IPS-20b (cell line): ENCODE measurements around the gene ATP2B3.

ENCODE experiments used
- H3K27ac ChIP-seq: one replicate; pipeline ENCODE4 v1.5.1; 2013; ENCODE audit warnings: low read length
- H3K27me3 ChIP-seq: 2 replicates; pipeline ENCODE4 v1.6.1; 2013; ENCODE audit warnings: mild to moderate bottlenecking, low read length, inconsistent platforms; ENCODE audit not compliant: insufficient read depth
- H3K36me3 ChIP-seq: 2 replicates; pipeline ENCODE4 v1.6.1; 2013; ENCODE audit warnings: low read depth, mild to moderate bottlenecking, inconsistent platforms, low read length, moderate library complexity; ENCODE audit not compliant: insufficient read depth
- H3K4me1 ChIP-seq: 2 replicates; pipeline ENCODE4 v1.6.1; 2013; ENCODE audit warnings: mild to moderate bottlenecking, control low read depth, inconsistent platforms, low read length, moderate library complexity; ENCODE audit not compliant: insufficient read depth
- H3K4me3 ChIP-seq: 2 replicates; pipeline ENCODE4 v1.5.1; 2013; ENCODE audit warnings: mild to moderate bottlenecking, low read length, inconsistent platforms
- H3K9ac ChIP-seq: 2 replicates; pipeline ENCODE4 v1.6.1; 2013; ENCODE audit warnings: low read depth, mild to moderate bottlenecking, inconsistent platforms, low read length, moderate library complexity
- H3K9me3 ChIP-seq: 2 replicates; pipeline ENCODE4 v1.6.1; 2013; ENCODE audit warnings: mild to moderate bottlenecking, low read depth, low read length, inconsistent platforms; ENCODE audit not compliant: insufficient read depth

ATP2B3 gene

DNA sequence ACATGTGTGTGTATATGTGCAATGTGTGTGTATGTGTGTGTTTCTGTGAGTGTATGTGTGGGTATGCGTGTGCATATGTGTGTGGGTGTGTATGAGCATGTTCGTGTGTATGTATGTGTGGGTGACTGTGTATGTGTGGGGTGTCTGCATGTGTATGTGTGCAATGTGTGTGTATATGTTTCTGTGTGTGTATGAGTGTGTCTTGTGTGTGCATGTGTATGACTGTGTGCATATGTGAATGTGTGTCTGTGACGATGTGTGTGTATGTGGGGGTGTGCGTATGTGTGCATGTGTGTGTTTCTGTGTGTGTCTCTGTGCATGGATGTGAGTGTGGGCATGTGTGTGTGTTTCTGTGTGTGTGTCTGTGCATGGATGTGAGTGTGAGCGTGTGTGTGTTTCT lies 4.2 kb upstream of the ATP2B3 start:
- Histone ChIP-seq H3K27ac (no peak overlapping the region), H3K36me3 (no peaks in the 10 kb centered on the region), H3K9ac (no peak overlapping the region)

DNA sequence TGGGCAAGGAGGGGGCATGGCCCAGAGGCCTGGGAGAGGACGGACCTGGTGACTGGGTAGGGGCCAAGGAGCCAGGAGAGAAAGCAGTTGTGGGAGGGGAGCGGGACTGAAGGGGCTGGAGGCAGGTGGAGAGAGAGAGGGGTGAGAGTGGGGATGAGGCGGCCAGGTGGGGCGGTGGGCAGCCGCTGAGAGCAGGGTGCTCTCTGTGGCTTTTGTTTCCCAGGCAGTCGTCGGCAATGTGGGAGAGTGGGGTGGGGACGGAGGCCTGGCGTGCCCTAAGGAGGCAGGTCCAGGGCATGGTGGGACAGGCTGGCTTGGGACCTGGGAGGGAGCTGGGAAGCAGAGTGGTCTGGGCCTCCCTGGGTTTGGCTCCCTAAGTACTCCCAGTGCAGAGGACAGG lies 3.2 kb upstream of the ATP2B3 start:
- no peak overlapping the region for H3K9ac ChIP-seq
- H3K27ac ChIP-seq = no peak overlapping the region
- no peaks in the 10 kb centered on the region for H3K36me3 ChIP-seq
- no peaks in the 10 kb centered on the region for H3K9me3 ChIP-seq
- peaks cover 38% of the 10 kb centered on the region for H3K27me3 ChIP-seq
- H3K4me1 ChIP-seq = no peaks in the 10 kb centered on the region
- H3K4me3 ChIP-seq = no peak overlapping the region

More for the DNA sequence above, 4.2 kb upstream of the ATP2B3 start:
- Histone ChIP-seq H3K27me3 (peaks cover 29% of the 10 kb centered on the region), H3K4me3 (no peak overlapping the region), H3K4me1 (no peaks in the 10 kb centered on the region), H3K9me3 (no peaks in the 10 kb centered on the region)

DNA sequence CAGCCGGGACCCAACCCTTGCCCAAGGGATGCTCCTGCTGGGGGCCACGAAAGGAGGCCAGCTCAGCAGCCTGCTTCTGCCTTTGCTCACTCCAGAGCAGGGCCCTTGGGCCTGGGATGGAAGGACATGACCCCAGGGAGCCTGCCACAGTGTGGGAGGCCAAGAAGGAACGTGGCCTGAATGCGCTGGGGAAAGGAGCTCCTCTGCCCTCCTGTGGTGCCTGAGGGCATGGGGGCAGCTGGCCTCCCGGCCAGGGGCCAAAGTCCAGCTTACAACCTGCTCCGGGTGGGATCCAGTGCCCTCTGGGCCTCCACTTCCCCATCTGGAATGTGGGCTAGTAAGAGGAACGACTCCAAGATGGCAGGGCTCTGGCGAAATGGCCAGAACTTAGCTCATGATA lies 2.0 kb upstream of the ATP2B3 start:
- no peak overlapping the region for H3K9ac ChIP-seq
- H3K4me3 ChIP-seq = no peak overlapping the region
- H3K36me3 ChIP-seq = no peaks in the 10 kb centered on the region
- H3K4me1 ChIP-seq = no peaks in the 10 kb centered on the region
- no peaks in the 10 kb centered on the region for H3K9me3 ChIP-seq
- no peak overlapping the region for H3K27ac ChIP-seq
- peaks cover 48% of the 10 kb centered on the region for H3K27me3 ChIP-seq

DNA sequence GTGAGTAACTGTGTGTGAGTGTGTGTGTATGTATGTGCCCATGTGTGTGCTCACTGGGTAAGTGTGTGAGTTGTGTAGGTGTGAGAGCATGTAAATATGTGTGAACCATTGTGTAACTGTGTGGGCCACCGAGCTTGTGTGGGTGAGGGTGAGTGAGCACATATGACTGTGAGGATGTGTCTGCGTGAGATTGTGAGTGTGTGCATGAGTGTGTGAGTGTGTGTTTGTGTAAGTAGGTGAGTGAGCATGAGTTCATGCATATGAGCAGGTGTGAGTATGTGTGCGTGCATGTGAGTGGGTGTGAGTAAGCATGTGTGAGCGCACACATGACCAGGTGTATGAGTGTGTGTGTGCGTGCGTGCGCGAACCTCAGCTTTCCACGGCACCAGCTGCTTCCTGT lies 1.4 kb upstream of the ATP2B3 start:
- Histone ChIP-seq H3K4me1 (no peaks in the 10 kb centered on the region), H3K27ac (no peak overlapping the region), H3K4me3 (no peak overlapping the region), H3K9me3 (no peaks in the 10 kb centered on the region), H3K9ac (no peak overlapping the region), H3K27me3 (peaks cover 54% of the 10 kb centered on the region), H3K36me3 (no peaks in the 10 kb centered on the region)

DNA sequence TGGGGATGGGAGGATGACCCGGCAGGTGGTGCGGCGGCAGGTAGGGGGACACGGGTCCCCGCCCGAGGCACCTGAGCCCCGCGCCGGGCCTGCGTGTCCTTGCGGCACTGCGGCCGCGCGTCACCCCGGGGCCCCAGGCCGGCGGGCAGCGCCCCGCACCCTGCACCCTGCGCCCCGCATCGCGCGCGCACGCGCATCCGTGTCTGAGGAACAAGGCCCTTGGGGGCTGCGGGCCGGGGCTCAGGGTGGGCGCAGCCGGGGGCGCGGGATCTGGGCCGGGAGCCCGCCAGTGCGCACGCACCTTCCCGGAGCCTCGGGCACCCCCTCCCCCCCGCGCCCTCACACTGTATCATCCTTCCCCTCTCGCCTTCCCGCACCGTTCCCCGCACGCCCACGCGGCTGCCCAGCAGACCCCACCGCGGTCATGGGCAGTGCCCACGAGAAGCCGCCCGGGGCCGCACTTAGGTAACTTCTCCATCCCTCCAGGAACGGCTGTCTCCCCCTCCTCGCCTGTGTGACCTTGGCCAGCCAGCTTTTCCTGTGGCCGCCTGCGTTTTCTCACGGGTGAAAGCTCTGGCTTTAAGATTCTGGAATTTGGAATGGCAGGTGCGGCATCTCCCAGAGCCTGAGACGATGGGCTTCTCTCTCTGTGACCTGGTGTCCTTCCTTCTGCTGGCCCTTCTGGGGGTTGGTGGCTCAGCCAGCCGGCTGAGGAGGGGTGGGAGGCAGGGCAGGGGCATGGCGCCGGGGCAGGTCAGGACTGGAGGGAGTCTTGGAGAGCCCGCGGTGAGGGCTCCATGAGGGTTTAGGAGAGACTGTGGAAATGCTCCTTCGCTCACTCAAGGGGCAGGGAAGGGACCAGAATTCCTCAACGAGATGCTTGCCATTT lies 748 bp downstream of the ATP2B3 start:
- H3K4me3 ChIP-seq = peak overlapping the region; percentile 45; the same call in 1 of the 2 replicates
- H3K4me1 ChIP-seq = no peaks in the 10 kb centered on the region
- no peaks in the 10 kb centered on the region for H3K36me3 ChIP-seq
- no peak overlapping the region for H3K27ac ChIP-seq
- no peaks in the 10 kb centered on the region for H3K9me3 ChIP-seq
- peaks cover 65% of the 10 kb centered on the region for H3K27me3 ChIP-seq
- no peak overlapping the region for H3K9ac ChIP-seq

DNA sequence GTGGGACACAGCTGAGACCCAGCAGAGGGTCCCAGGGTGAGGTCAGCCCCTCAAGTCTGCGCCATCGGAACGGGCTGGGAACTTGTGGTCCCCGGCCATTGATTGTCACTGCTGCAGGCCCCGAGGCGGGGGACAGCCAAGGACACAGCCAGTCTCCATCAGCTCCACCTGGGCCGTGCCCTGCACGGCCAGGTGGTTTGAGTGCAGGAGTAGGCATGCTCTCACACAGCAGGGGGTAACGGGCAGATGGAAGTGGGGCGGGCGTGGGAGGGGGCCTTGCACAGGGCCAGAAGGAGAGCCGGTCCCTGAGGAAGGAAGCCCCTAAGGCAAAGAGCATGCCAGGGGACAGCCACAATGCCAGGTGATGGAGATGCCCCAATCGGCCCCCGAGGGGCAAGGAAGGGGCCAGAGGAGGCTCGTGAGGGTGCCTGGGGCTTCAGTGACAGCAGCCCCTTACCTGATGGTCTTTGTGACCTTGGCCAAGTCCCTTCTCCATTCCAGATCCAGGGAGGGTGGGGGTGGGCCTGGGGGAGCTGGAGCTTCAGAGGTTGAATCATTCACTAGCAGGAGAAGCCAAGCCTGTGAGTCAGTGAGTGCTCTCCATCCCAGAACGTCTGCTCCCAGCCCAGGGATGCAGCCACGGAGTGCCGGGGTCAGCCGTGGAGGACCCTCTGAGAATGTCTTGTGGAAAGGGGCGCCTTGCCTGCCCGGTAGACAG lies 2.3 kb downstream of the ATP2B3 start:
- Histone ChIP-seq H3K36me3 (no peaks in the 10 kb centered on the region), H3K9ac (no peak overlapping the region), H3K4me1 (no peaks in the 10 kb centered on the region), H3K9me3 (no peaks in the 10 kb centered on the region), H3K27me3 (peaks cover 65% of the 10 kb centered on the region), H3K4me3 (no peak overlapping the region), H3K27ac (no peak overlapping the region)

DNA sequence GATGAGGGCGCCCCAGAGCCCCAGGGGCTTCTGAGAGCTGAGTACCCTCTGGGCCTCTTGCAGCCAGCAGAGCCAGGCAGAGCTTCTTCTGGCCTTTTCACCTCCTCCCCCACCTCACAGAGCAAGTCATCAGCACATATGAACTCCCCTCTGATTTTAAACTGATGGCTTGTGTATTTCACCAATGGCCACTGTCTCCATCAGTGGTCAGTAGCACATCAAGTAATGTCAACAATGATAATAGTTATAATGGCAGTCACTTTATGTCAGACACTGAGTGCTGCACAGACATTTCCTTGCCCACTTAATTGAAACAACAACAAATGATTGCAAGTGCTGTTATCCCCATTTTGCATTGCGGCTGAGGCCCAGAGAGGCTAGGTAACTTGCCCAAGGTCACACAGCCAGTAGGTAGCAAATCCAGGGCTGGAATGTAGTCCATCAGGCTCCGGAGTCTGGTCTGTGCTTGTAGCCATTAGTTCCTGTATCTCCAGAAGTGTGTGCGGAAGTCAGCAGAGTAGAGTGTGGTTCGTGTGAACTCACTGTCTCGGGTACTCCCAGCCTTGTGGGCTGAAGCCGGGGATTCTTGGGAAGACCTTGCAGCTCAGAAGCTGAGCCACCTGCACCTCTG lies 3.0 kb downstream of the ATP2B3 start:
- Histone ChIP-seq H3K27ac (no peak overlapping the region), H3K4me1 (no peaks in the 10 kb centered on the region), H3K9ac (no peak overlapping the region), H3K27me3 (peaks cover 65% of the 10 kb centered on the region), H3K9me3 (no peaks in the 10 kb centered on the region), H3K36me3 (no peaks in the 10 kb centered on the region), H3K4me3 (no peak overlapping the region)

DNA sequence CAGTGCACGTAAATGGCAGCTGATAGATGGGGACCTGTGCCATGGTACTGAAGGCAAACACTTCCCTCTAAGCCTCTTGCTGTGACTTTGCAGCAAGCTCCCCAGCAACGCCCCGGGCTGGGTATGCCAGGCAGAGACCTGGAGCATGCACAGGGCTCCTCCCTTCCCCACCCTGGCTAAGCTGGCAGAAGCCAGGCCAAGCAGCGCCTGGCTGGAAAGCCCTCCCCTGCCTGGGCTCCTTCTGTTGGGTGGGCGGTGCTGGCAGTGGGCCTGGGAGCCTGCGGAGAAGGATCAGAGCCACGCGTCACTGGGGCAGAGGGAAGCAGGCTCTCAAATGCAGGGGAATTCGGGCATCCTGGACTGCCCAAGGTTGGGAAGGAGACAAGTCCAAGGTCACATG lies 3.6 kb downstream of the ATP2B3 start:
- Histone ChIP-seq H3K9me3 (no peaks in the 10 kb centered on the region), H3K4me1 (no peaks in the 10 kb centered on the region), H3K9ac (no peak overlapping the region), H3K27me3 (peaks cover 58% of the 10 kb centered on the region), H3K27ac (no peak overlapping the region), H3K4me3 (no peak overlapping the region), H3K36me3 (no peaks in the 10 kb centered on the region)

DNA sequence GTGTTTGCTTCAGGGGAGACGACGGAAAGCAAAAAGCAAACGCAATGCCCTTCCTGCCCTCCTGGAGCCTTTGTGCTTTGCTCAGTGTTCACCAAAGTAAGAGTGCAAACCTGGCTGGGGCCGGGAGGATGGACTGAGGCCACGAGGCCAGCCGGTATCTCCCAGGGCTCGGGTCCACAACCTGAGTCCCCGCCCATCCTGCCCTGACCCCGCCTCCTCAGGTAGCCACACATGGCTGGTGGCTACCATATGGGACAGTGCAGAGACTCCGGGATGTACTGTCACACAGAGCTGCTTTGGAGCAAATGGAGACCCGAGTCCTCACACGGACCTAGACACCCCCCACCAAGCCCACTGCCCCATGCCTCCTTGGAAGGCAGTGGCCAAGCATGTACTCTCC lies 4.8 kb downstream of the ATP2B3 start:
- Histone ChIP-seq H3K9ac (no peak overlapping the region), H3K4me3 (no peak overlapping the region), H3K27me3 (peaks cover 46% of the 10 kb centered on the region), H3K36me3 (no peaks in the 10 kb centered on the region), H3K9me3 (no peaks in the 10 kb centered on the region), H3K4me1 (no peaks in the 10 kb centered on the region), H3K27ac (no peak overlapping the region)

DNA sequence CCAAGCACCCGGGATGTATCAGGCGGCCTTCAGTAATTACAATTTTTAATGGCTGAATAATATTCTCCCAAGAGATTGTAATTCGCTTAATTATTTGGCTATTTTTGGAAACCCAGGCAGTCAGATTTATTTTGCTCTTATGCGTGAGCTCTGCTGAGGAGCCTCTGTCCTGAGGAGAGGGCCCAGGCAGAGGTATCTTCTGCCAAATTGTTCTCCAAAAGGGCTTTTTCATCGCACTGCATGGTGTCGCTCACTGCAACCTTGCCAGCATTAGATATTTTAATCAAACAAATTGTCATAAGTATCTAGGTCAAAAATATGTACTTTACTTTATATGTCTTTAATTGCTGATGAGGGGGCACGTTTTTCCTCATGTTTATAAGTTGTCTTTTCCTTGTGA lies 5.8 kb downstream of the ATP2B3 start:
- H3K4me1 ChIP-seq = no peaks in the 10 kb centered on the region
- no peaks in the 10 kb centered on the region for H3K9me3 ChIP-seq
- H3K9ac ChIP-seq = no peak overlapping the region
- no peak overlapping the region for H3K4me3 ChIP-seq
- no peak overlapping the region for H3K27ac ChIP-seq
- H3K27me3 ChIP-seq = peaks cover 37% of the 10 kb centered on the region
- H3K36me3 ChIP-seq = no peaks in the 10 kb centered on the region

DNA sequence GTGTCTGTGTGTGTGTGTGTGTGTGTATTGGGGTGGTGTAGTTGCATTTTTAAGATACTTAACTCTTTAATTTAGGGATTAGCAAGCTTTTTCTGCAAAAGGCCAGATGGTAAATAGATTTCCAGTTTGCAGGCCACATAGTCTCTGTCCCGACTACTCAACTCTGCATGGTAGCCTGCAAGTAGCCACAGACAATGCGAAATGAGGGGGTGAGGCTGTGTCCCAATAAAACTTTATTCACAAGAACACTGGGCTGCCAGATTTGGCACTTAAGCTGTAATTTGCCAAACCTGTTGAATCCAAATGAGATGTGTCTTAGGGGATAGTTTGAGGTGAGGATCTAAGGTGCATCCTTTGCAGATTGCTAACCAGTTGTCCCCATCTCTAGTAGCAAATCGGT lies 6.8 kb downstream of the ATP2B3 start:
- Histone ChIP-seq H3K9ac (no peak overlapping the region), H3K4me1 (no peaks in the 10 kb centered on the region), H3K27me3 (peaks cover 27% of the 10 kb centered on the region), H3K27ac (no peak overlapping the region), H3K4me3 (no peak overlapping the region), H3K9me3 (no peaks in the 10 kb centered on the region), H3K36me3 (no peaks in the 10 kb centered on the region)
